Measurements from ENCODE around the gene DUSP14.
"Not testable (repeated sequence)": the region's sequence is repeated elsewhere in the genome, so short reads cannot be mapped to it uniquely, and the experiment has no call there.

The DUSP14 gene

DNA sequence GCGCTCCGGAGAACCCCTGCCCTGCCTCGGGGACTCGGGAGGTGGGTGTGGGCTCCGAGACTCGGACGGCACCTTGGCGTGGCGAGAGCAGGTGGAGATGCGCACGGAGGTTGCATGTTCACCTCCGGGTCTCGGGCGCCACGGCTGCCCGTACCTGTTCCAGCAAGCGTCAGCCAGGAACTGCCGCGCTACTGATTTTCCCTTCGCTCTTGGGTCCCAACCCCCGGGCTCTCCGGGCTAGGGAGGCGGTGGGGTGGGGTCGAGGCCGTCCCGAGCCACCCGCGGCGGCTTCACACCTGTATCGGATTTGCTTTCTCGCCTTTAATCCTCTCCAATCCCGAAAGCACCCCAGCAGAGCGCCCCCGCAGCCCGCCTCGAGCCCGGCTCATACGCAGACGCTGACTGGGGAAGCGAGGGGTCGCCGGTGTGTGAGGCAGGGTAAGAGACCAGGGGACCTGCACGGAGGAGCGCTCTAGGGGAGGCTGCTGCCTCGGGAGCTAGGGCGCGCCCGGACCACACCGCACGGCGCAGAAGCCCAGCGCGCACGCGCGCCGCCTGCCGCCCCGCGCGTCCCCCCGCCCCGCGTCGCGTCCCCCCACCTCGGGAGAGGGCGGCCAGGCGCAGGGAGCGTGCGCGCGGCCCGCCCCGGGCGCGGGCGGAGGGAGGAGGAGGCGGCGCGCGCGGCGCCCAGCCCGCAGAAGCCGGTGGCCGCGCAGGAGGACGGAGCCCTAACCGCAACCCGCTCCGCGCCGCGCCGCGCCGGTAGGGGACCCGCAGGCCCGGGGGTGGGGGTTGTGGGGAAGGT, at the start of gene DUSP14:
DUSP14 (plus strand) TSS at position 695 of the 805 bp plus-strand sequence. CDS start 22,382 bp downstream, outside the sequence.
- peak; percentile 87 for DNase-seq

- no peak for DNase-seq
These were observed 49.3 kb upstream of the DUSP14 start for GRCh38 chr17:37440424-37440823.

DNA sequence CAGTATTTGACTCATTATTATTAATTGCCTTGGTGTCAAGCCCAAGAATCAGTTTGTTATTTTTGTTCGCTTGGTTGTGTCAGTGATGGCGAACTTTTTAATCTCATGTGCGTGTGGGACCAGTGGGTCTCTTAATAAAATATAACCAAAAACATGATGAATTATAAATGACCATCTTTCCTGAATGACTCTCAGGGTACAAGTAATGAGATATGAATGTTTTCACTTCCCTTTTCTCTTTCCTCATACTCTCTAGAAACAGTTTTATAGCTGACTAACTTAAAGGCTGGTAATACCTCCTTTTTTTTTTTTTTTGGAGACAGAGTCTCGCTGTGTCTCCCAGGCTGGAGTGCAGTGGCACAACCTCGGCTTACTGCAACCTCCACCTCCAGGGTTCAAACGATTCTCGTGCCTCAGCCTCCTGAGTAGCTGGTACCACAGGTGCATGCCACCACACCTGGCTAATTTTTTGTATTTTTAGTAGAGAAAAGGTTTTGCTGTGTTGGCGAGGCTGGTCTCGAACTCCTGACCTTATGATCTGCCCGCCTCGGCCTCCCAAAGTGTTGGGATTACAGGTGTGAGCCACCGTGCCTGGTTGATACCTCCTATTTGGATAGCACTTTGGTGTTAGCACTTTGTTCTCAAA, 48.2 kb upstream of the DUSP14 start:
- not testable (repeated sequence) for DNase-seq

DNA sequence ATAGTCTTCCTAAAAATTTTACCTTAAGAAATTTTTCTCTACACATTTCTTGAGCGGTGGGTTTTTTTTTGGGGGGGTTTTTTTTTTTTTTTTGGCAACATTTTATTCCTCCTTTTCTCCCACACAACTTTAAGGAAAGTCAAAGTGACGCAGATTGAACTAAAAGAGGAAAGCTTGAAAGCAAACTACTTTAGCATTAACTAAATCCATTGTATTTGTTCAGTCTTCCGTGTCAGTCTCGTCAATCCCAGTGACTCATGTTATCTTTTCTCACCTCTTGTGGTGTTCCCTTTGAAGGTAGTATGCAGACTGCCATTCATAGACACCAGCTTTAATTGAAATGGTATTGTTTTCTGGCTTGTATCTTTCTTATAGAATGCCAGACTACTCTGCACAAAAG, 43.7 kb upstream of the DUSP14 start:
- DNase-seq, result no peak

- no peak for DNase-seq
These were observed 42.0 kb upstream of the DUSP14 start for GRCh38 chr17:37447641-37448040.

- DNase-seq, result no peak
These were observed 39.6 kb upstream of the DUSP14 start for GRCh38 chr17:37450112-37450511.

DNA sequence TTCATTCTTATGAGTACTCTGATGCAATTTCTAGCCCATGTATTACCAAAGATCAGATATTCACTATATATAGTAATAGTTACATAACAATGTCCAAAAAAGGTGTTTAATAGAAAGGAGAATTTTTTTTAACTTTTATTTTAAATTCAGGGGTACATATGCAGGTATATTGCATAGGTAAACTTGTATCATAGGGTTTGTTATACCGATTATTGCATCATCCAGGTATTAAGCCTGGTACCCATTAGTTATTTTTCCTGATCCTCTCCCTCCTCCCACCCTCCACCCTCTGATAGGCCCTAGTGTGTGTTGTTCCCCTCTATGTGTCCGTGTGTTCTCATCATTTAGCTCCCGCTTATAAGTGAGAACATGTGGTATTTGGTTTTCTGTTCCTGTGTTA, 31.9 kb upstream of the DUSP14 start:
- DNase-seq, result not testable (repeated sequence)

GRCh38 chr17:37458805-37459204, 30.9 kb upstream of the DUSP14 start:
- no peak for DNase-seq

GRCh38 chr17:37461668-37462067, 28.0 kb upstream of the DUSP14 start:
- DNase-seq, result no peak

- DNase-seq, result no peak
These were observed 27.2 kb upstream of the DUSP14 start for GRCh38 chr17:37462492-37462891.

DNA sequence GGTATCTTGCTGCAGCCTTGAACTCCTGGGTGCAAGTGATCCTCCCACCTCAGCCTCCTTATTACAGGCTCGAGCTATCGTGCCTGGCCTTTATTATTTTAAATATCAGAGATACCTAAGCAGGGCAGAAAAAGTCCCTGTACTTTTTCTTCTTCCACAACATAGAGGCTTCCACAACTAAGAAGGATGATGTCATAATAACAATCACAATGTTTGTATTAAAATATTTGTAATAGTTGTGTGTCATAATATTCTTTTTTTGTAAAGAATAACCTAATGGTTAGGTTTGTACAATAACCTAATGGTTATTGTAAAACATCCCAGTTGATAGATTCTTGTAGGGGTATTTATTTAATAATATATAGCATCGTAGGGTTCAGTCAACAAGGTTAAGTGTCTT, 26.7 kb upstream of the DUSP14 start:
- DNase-seq, result no peak

GRCh38 chr17:37465069-37465616, 24.5 kb upstream of the DUSP14 start:
- no peak for DNase-seq

DNA sequence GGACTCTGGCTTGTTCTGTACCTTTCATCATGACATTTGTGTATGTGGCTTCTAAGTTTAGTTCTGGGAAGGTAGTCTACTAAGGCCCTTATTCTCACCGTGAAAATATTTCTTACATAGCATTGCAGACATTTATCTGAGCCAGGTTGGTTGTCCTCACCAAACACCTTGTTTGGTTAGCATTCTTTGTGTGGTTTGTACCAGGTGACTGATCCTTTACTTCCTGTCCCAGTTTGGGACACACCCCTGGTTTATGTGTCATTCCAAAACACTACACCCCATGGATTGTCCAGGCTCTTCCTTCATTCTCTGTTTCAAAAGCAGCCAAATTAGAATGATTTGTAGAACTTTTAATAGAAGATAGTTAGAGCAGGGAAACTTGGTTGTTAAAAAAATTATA, 23.2 kb upstream of the DUSP14 start:
- no peak for DNase-seq

DNA sequence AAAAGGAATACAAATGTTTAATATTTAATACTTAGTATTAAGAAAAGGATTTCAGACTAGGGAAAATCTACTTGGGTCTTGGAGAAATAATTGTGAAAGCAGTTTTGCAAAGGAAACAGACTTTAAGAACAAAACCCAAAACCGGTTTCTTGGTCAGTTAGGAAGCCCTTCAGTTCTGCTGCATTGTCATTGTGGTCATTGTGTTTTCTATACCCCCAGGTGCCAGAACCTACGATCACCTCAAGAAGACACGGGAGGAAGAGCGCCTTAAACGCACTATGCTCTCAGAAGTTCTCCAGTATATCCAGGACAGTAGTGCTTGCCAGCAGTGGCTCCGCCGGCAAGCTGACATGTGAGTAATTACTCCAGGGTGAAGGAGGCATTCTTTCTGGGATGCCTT, 19.5 kb upstream of the DUSP14 start:
- DNase-seq, result no peak

GRCh38 chr17:37475731-37476420, 13.8 kb upstream of the DUSP14 start:
- DNase-seq, result no peak

- peak; percentile 93 for DNase-seq
These were observed 13.1 kb upstream of the DUSP14 start for GRCh38 chr17:37476431-37477120.

DNA sequence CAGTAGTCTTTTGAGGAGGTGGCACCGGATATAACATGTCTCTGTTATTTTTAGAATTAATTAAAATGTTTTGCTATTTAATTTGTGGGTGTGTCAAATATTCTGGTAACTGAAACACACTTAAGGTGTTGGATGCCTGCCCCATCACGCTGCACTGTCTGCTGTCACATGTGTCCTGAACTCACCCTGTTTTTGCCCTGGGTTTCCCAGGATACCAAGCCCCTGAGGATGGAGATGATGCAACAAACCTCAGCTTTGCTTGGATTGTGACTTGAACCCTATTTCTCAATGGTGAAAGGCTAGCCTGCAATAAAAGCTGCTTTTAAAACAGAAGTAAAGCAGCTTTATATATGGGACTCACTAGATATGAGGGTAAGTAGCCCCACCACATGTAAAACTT, 11.5 kb upstream of the DUSP14 start:
- peak; percentile 64 for DNase-seq

DNA sequence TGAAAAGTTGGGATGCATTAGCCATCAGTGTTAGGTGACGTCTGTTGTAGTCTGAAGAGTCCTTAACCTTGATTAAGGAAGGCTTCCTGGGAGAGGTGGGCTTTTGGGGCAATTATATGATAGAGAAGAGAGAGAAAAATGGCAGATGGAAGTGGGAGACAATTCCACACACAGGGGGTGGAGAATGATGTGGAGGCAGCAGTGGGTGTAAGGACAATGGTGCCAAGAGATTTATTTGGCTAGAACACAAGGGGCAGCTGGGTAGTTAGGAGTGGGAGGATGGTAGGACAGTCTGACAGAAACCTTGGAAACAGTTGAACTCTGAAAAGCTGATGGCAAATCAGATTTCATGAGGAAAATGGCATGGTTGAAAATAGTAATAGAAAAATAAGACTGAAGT, 10.7 kb upstream of the DUSP14 start:
- no peak for DNase-seq

DNA sequence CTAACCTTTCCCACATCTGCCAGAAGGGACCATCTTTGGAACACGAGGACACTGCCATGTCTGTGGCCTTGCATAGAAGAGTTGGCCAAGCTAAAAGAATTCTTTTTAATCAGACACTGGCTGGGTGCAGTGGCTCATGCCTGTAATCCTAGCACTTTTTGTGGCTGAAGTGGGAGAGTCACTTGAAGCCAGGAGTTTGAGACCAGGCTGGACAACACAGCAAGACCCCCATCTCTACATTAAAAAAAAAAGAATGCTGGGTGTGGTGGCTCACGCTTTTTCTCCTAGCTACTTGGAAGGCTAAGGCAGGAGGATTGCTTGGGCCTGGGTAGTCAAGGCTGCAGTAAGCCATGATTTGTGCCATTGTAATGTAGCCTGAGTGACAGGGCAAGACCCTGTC, 9.3 kb upstream of the DUSP14 start:
- no peak for DNase-seq

- DNase-seq, result no peak
These were observed 8.6 kb upstream of the DUSP14 start for GRCh38 chr17:37481001-37481665.

DNA sequence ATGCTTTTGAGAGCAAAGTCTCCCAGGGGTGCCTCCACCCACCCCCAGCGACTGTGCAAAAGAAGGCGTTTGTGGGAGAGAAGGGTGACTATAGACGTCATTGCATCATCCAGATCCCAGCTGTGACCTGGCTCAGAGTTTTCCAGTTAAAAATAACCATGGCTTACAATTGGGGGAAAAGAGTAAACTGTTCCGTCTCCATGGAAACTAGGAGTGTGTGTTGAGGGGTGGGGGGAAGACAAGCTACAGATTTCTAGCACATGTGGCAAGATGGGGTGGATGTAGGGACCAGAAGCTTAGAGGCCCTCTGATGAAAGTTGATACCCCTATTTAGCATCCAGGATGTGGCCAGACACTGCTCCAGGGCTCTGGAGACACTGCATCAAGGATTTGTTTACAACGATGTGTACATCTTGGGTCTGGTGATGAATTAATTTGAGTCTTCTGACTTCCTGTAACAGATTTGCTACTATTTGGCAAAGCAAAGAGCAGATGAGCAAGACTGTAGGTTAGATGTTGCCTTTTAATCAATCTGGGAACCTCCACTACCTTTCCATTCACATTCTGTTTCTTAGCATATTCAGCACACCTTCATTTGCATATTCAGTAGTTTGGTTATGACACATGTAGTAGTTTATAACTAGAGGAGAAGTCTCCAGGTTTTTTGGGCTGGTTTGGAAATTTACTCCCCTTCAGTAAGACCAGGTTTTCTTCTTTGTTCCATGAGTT, 6.2 kb upstream of the DUSP14 start:
- peak; percentile 92 for DNase-seq
